Peyer's patch (tissue), 4 donors: ENCODE results near the gene GJC1.

Experiments
- CTCF ChIP-seq, 6 experiments: fragments of 450-650 bp in 4 of 6; fragments of 200-600 bp in 2 of 6; sonication (generic) in 1 of 6; IDR thresholded peaks; one replicate each; pipeline ENCODE4 v1.5.1; 2017 to 2019; ENCODE audit warnings: antibody characterized with exemption in 6 of 6, mild to moderate bottlenecking in 3 of 6, moderate library complexity in 1 of 6
- POLR2A ChIP-seq, 2 donors: fragments of 450-650 bp; IDR thresholded peaks; one replicate each; pipeline ENCODE4 v1.5.1; 2017; ENCODE audit warnings: antibody characterized with exemption in 2 of 2, mild to moderate bottlenecking in 2 of 2, moderate library complexity in 2 of 2

DNA sequence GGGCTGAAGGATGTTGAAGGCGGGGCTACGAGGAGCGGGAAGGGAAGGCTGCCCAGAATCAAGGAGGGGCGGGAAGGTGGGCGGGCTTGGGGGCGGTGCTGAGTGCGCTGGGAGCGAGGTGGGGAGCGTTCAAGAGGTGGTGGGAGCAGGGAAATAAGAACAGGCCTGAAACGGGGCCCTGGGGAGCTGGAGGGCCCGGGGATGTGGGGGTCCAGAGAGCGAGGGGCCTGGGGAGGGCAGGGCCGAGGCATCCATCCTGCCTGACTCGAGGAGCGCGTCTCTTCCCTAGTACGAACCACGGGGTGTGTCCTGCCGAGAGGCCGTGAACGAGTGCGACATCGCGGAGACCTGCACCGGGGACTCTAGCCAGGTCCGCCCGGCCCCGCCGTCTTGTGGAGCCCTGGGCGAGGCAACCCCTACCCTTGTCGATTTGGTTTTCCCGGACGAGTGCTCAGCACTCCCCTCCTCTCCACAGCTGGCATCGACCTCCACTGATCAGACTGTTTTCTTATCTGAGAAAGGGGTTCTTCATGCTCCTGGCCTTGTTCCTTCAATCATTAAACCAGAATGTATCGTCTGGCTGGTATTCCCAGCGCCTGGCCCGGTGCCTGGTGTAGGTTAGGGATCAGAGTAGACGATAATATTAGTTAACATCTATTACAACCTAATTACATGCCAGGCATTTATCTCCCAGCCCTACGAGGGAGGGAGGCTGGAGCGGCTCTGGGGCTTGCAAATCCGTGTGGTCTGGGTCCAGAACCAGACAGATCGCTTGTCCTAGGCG lies 54.1 kb downstream of the GJC1 start:
- no peak for TF ChIP-seq CTCF (IDR thresholded peaks at IDR 0.05)
- TF ChIP-seq POLR2A (IDR thresholded peaks at IDR 0.05): peak in 1 of 2 donors; percentile 6
